HG02610 (cell line): ENCODE data around the gene MCEMP1.

Experiments
- ATAC-seq: cut with Tn5 transposase; IDR thresholded peaks from one replicate; pipeline ENCODE4 v1.9.1; 2021; ENCODE audit warnings: mild to moderate bottlenecking, moderate library complexity; ENCODE audit not compliant: unreplicated experiment

MCEMP1 gene

GRCh38 chr19:7720351-7720750, 43.5 kb downstream of the MCEMP1 start:
- ATAC-seq, result no peak

GRCh38 chr19:7722231-7722651, 45.4 kb downstream of the MCEMP1 start:
- no peak for ATAC-seq

- ATAC-seq, result no peak
Measured at GRCh38 chr19:7725791-7726190, 48.9 kb downstream of the MCEMP1 start.

GRCh38 chr19:7729211-7729610, 52.3 kb downstream of the MCEMP1 start:
- ATAC-seq, result no peak
